Spleen (tissue), 11 donors: ENCODE results near the gene TSPAN18. TPM values are rescaled to one million over a fixed set of nuclear protein-coding genes. Genes with fewer than 3 reads are reported as not detected.
"Not testable (repeated sequence)": the region's sequence is repeated elsewhere in the genome, so short reads cannot be mapped to it uniquely, and the experiment has no call there.

Source experiments
- DNase-seq: peaks from one replicate; pipeline ENCODE4 v3.0.0-alpha.2; 2020
- H3K27ac ChIP-seq, 8 donors: fragments of 200-600 bp; sonication (generic) in 7 of 8; 1 replicate in 4 of 8; 2 replicates in 4 of 8; pipeline versions ENCODE4 v1.5.0 to v1.8.0; 2016 to 2021; ENCODE audit warnings: inconsistent platforms in 4 of 8, mild to moderate bottlenecking in 4 of 8, moderate library complexity in 1 of 8
- H3K27me3 ChIP-seq, 7 donors: fragments of 200-600 bp; sonication (generic) in 6 of 7; replicated peaks in 1 of 7; 1 replicate in 4 of 7; 2 replicates in 3 of 7; pipeline versions ENCODE4 v1.5.0 to v1.8.0; 2016 to 2021; ENCODE audit warnings: inconsistent platforms in 3 of 7, mild to moderate bottlenecking in 1 of 7
- H3K36me3 ChIP-seq, 6 donors: fragments of 200-600 bp; sonication (generic) in 5 of 6; 1 replicate in 4 of 6; 2 replicates in 2 of 6; pipeline versions ENCODE4 v1.5.0 to v1.8.0; 2016 to 2021; ENCODE audit warnings: inconsistent platforms in 2 of 6
- H3K4me1 ChIP-seq, 6 donors: fragments of 200-600 bp; sonication (generic) in 5 of 6; 1 replicate in 3 of 6; 2 replicates in 3 of 6; pipeline versions ENCODE4 v1.5.0 to v1.8.0; 2016 to 2021; ENCODE audit warnings: inconsistent platforms in 3 of 6
- H3K4me3 ChIP-seq, 8 donors: fragments of 200-600 bp; sonication (generic) in 7 of 8; 1 replicate in 4 of 8; 2 replicates in 4 of 8; pipeline versions ENCODE4 v1.5.0 to v1.8.0; 2016 to 2021; ENCODE audit warnings: inconsistent platforms in 4 of 8, mild to moderate bottlenecking in 4 of 8, moderate library complexity in 2 of 8
- H3K9me3 ChIP-seq, 8 donors: fragments of 200-600 bp; sonication (generic) in 7 of 8; 1 replicate in 4 of 8; 2 replicates in 4 of 8; pipeline versions ENCODE4 v1.5.0 to v1.8.0; 2016 to 2021; ENCODE audit warnings: inconsistent platforms in 4 of 8
- CTCF ChIP-seq, 11 experiments: fragments of 200-600 bp in 7 of 11; fragments of 450-650 bp in 4 of 11; sonication (generic) in 4 of 11; IDR thresholded peaks in 8 of 11; conservative IDR thresholded peaks in 3 of 11; 1 replicate in 7 of 11; 2 replicates in 4 of 11; pipeline versions ENCODE4 v1.4.0 to v1.8.0; 2016 to 2021; ENCODE audit warnings: antibody characterized with exemption in 11 of 11, inconsistent platforms in 4 of 11, mild to moderate bottlenecking in 1 of 11
- POLR2A ChIP-seq, 3 donors: fragments of 450-650 bp; IDR thresholded peaks; one replicate each; pipeline ENCODE4 v1.5.1; 2017; ENCODE audit warnings: antibody characterized with exemption in 3 of 3, mild to moderate bottlenecking in 1 of 3
- POLR2AphosphoS5 ChIP-seq, 3 donors: sonication (generic); formaldehyde crosslinking; IDR thresholded peaks; one replicate each; pipeline ENCODE4 v1.5.1; 2017; ENCODE audit warnings: antibody characterized with exemption in 3 of 3
- WGBS, 5 donors: extraction: QIAGEN DNeasy Blood & Tissue Kit in 3 of 5; methylation state at CpG; one replicate each; pipeline versions ENCODE4 v1.1.5 to v1.1.7; 2013 to 2018; 5-methylcytosine and 5-hydroxymethylcytosine counted together
- intact Hi-C: fragments of 100-400 bp; cut with DNase I; formaldehyde crosslinking; loops from one replicate; pipeline ENCODE4 v1.15.0; 2023; ENCODE audit warnings: low total_unique reads
- polyA plus RNA-seq, 3 donors: library from polyadenylated mRNA; stranded (reverse); fragments of 200-250 nt; gene quantifications; one replicate each; pipeline ENCODE4 v1.2.1, GENCODE V29; 2013
- total RNA-seq, 7 donors: library from RNA; depleted of rRNA in 3 of 7; stranded (reverse); fragments of >200 nt in 3 of 7; fragmentation: NEBNext Ultra II Directional in 4 of 7; extraction: Animal tissue kit (Norgen Biotek cat#: 25700) in 4 of 7; gene quantifications; one replicate each; pipeline versions ENCODE4 v1.1.0 to v1.2.1, GENCODE V29; 2016 to 2021
- donor health status: healthy with polysubstance abuse.
- donor health status: DM: no; HTN: no; CAD: no; lungs with moderate emphysema.
- donor health status: DM: no; HTN: no; CAD: no.
- donor health status: Bipolar disorder and iron deficiency.
- donor health status: healthy.
- donor health status: DM: no; HTN: no; CAD: no.
- donor health status: DM: yes; HTN: yes; CAD: no.

The TSPAN18 gene
- total and polyA plus RNA-seq, 10 donors, result 2.1 to 47.5 (median 21.3) TPM

- peaks cover 0 to 8% (median 0%) of the 10 kb centered on the region in 8 donors for H3K9me3 ChIP-seq
- no peaks in the 10 kb centered on the region for H3K27me3 ChIP-seq
- no peak overlapping the region for H3K4me3 ChIP-seq
- 89 to 94% (median 91%) methylated on average over 14 of the region's 14 CpGs for WGBS, 5 donors
- intact Hi-C loops, result no loop called here
- no peak overlapping the region for H3K27ac ChIP-seq
- H3K4me1 ChIP-seq, result peaks cover 0 to 9% (median 0%) of the 10 kb centered on the region in 6 donors
- no peak for TF ChIP-seq POLR2AphosphoS5 (IDR thresholded peaks at IDR 0.05)
- no peak for TF ChIP-seq POLR2A (IDR thresholded peaks at IDR 0.05)
- no peak for TF ChIP-seq CTCF (IDR thresholded peaks at IDR 0.05 in 8 of 11, conservative IDR thresholded peaks at IDR 0.05 in 3 of 11)
- DNase-seq, result no peak
- no peaks in the 10 kb centered on the region for H3K36me3 ChIP-seq
These were observed 142.0 kb downstream of the TSPAN18 start for GRCh38 chr11:44868455-44869421.

GRCh38 chr11:44870181-44870580 lies 143.4 kb downstream of the TSPAN18 start:
- H3K27ac ChIP-seq, result no peak overlapping the region
- whole genome bisulfite sequencing, 5 donors, result 62 to 82% (median 68%) methylated on average over 3 of the region's 3 CpGs
- H3K4me1 ChIP-seq, result peaks cover 0 to 9% (median 0%) of the 10 kb centered on the region in 6 donors
- TF ChIP-seq POLR2A (IDR thresholded peaks at IDR 0.05), result no peak
- TF ChIP-seq CTCF (IDR thresholded peaks at IDR 0.05 in 8 of 11, conservative IDR thresholded peaks at IDR 0.05 in 3 of 11), result no peak
- no peak for TF ChIP-seq POLR2AphosphoS5 (IDR thresholded peaks at IDR 0.05)
- intact Hi-C loops, result no loop called here
- peaks cover 0 to 8% (median 0%) of the 10 kb centered on the region in 8 donors for H3K9me3 ChIP-seq
- H3K36me3 ChIP-seq, result no peaks in the 10 kb centered on the region
- no peaks in the 10 kb centered on the region for H3K27me3 ChIP-seq
- H3K4me3 ChIP-seq, result no peak overlapping the region
- no peak for DNase-seq

GRCh38 chr11:44870615-44871176 lies 143.9 kb downstream of the TSPAN18 start:
- no peak overlapping the region for H3K4me3 ChIP-seq
- intact Hi-C loops, result no loop called here
- H3K4me1 ChIP-seq, result peaks cover 0 to 9% (median 0%) of the 10 kb centered on the region in 6 donors
- no peaks in the 10 kb centered on the region for H3K36me3 ChIP-seq
- H3K9me3 ChIP-seq, result peaks cover 0 to 8% (median 0%) of the 10 kb centered on the region in 8 donors
- WGBS, 5 donors, result 63 to 73% (median 66%) methylated on average over 2 of the region's 2 CpGs
- TF ChIP-seq POLR2A (IDR thresholded peaks at IDR 0.05) (no peak), POLR2AphosphoS5 (IDR thresholded peaks at IDR 0.05) (no peak), CTCF (IDR thresholded peaks at IDR 0.05 in 8 of 11, conservative IDR thresholded peaks at IDR 0.05 in 3 of 11) (no peak)
- H3K27me3 ChIP-seq, result no peaks in the 10 kb centered on the region
- no peak for DNase-seq
- H3K27ac ChIP-seq, result no peak overlapping the region

- H3K27ac ChIP-seq, DNase-seq, intact Hi-C loops, H3K4me3 ChIP-seq, H3K4me1 ChIP-seq, H3K36me3 ChIP-seq, H3K9me3 ChIP-seq, H3K27me3 ChIP-seq: not testable (repeated sequence)
- WGBS, 5 donors, result 43 to 57% (median 46%) methylated on average over 3 of the region's 3 CpGs
These were observed 144.9 kb downstream of the TSPAN18 start for GRCh38 chr11:44871682-44872081.
